Ascending aorta (tissue), 2 donors: Measurements from ENCODE around the gene KRTAP4-2. TPM values are rescaled to one million over a fixed set of nuclear protein-coding genes. Genes with fewer than 3 reads are reported as not detected.
"Not testable (repeated sequence)": the region's sequence is repeated elsewhere in the genome, so short reads cannot be mapped to it uniquely, and the experiment has no call there.

Experiments
- DNase-seq, 2 donors: peaks; one replicate each; pipeline ENCODE4 v3.0.0-alpha.2; 2019; ENCODE audit warnings: low spot score in 2 of 2
- H3K27ac ChIP-seq, 2 donors: fragments of 200-600 bp; sonication (generic); one replicate each; pipeline ENCODE4 v1.5.1; 2016 to 2017; ENCODE audit warnings: mild to moderate bottlenecking in 1 of 2
- H3K27me3 ChIP-seq: fragments of 200-600 bp; sonication (generic); one replicate; pipeline ENCODE4 v1.5.1; 2017
- H3K36me3 ChIP-seq, 2 donors: fragments of 200-600 bp; sonication (generic); one replicate each; pipeline ENCODE4 v1.5.1; 2016
- H3K4me1 ChIP-seq, 2 donors: fragments of 200-600 bp; sonication (generic); one replicate each; pipeline ENCODE4 v1.5.1; 2016 to 2017; ENCODE audit warnings: mild to moderate bottlenecking in 1 of 2
- H3K4me3 ChIP-seq, 2 donors: fragments of 200-600 bp; sonication (generic); one replicate each; pipeline ENCODE4 v1.5.1; 2016 to 2017; ENCODE audit warnings: mild to moderate bottlenecking in 1 of 2
- H3K9me3 ChIP-seq, 2 donors: fragments of 200-600 bp; sonication (generic); one replicate each; pipeline ENCODE4 v1.5.1; 2016
- intact Hi-C: fragments of 100-400 bp; cut with DNase I; formaldehyde crosslinking; loops from one replicate; pipeline ENCODE4 v1.15.1; 2023
- total RNA-seq: library from RNA; depleted of rRNA; stranded (reverse); fragments of >200 nt; gene quantifications from one replicate; pipeline ENCODE4 v1.1.0, GENCODE V29; 2016
- TF ChIP-seq, protein P1 (sequence below), 3 experiments: fragments of 200-600 bp in 2 of 3; fragments of 450-650 bp in 1 of 3; sonication (generic) in 2 of 3; IDR thresholded peaks; one replicate each; pipeline ENCODE4 v1.5.1; 2016 to 2019; ENCODE audit warnings: antibody characterized with exemption in 3 of 3, mild to moderate bottlenecking in 1 of 3, moderate library complexity in 1 of 3

KRTAP4-2 gene
- total RNA-seq, 1 donor from 2014 or later = not detected

DNA sequence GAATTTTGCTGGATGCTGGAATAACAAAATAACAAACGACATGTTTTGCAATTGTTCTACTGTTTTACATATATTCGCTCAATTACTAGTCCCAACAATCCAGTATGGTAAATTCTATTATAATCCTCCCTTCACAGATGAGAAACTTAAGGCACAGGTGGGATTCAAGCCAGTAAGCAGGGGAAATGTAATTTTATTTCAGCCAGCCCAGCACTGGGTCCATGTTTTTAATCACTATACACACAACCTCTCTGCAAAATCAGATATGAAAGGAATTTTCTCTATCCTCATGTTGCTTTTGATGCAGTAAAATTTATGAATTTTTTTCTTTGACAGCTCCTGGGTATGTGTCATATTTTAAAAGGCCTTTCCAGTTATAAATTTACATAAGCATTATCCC is 32.8 kb downstream of the KRTAP4-2 start:
- Histone ChIP-seq H3K27ac (no peak overlapping the region), H3K36me3 (no peaks in the 10 kb centered on the region), H3K4me1 (no peaks in the 10 kb centered on the region), H3K9me3 (peaks cover 0 to 3% of the 10 kb centered on the region in 2 donors), H3K27me3 (no peaks in the 10 kb centered on the region), H3K4me3 (no peak overlapping the region)
- intact Hi-C loops = no loop called here
- TF ChIP-seq, protein P1, sequence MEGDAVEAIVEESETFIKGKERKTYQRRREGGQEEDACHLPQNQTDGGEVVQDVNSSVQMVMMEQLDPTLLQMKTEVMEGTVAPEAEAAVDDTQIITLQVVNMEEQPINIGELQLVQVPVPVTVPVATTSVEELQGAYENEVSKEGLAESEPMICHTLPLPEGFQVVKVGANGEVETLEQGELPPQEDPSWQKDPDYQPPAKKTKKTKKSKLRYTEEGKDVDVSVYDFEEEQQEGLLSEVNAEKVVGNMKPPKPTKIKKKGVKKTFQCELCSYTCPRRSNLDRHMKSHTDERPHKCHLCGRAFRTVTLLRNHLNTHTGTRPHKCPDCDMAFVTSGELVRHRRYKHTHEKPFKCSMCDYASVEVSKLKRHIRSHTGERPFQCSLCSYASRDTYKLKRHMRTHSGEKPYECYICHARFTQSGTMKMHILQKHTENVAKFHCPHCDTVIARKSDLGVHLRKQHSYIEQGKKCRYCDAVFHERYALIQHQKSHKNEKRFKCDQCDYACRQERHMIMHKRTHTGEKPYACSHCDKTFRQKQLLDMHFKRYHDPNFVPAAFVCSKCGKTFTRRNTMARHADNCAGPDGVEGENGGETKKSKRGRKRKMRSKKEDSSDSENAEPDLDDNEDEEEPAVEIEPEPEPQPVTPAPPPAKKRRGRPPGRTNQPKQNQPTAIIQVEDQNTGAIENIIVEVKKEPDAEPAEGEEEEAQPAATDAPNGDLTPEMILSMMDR (IDR thresholded peaks at IDR 0.05) = no peak
- DNase-seq = no peak

DNA sequence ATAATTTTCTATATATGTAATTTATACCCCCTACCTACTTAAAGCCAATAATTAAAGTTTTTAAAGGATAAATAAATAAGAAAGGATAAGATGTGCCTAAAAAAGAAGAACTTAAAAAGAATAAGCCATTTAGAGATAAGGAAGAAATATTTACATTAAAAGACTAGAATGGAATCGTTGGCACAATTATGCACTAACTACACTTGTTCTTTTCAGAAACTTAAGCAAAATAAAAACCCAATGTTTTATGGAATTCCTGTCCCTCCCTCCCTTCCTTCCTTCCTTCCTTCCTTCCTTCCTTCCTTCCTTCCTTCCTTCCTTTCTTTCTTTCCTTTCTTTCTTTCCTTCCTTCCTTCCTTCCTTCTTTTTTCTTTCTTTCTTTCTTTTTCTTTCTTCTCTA is 33.2 kb downstream of the KRTAP4-2 start:
- TF ChIP-seq, protein P1 (IDR thresholded peaks at IDR 0.05) = no peak
- intact Hi-C loops = no loop called here
- Histone ChIP-seq H3K36me3 (no peaks in the 10 kb centered on the region), H3K9me3 (peaks cover 0 to 3% of the 10 kb centered on the region in 2 donors), H3K27ac (no peak overlapping the region), H3K4me1 (no peaks in the 10 kb centered on the region), H3K4me3 (no peak overlapping the region), H3K27me3 (no peaks in the 10 kb centered on the region)
- DNase-seq = no peak

DNA sequence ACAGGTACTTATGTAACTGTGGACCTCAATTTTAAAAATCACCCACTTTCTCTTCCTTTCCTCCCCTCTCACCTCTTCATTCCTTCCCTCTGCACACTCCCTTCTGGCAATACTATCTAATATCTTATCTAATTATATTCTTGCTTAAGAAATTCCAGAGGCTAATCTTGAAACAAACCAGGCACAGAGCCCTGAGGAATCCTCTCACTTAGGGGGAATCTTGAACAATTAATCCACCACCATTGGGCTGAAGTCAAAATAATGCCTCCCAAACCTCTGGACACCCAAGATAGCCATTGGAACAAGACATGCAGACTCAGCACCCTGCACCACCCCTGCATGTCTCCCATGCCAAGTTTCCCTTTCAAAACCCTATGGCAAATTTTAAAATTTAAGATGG is 36.7 kb downstream of the KRTAP4-2 start:
- no peak overlapping the region for H3K4me3 ChIP-seq

DNA sequence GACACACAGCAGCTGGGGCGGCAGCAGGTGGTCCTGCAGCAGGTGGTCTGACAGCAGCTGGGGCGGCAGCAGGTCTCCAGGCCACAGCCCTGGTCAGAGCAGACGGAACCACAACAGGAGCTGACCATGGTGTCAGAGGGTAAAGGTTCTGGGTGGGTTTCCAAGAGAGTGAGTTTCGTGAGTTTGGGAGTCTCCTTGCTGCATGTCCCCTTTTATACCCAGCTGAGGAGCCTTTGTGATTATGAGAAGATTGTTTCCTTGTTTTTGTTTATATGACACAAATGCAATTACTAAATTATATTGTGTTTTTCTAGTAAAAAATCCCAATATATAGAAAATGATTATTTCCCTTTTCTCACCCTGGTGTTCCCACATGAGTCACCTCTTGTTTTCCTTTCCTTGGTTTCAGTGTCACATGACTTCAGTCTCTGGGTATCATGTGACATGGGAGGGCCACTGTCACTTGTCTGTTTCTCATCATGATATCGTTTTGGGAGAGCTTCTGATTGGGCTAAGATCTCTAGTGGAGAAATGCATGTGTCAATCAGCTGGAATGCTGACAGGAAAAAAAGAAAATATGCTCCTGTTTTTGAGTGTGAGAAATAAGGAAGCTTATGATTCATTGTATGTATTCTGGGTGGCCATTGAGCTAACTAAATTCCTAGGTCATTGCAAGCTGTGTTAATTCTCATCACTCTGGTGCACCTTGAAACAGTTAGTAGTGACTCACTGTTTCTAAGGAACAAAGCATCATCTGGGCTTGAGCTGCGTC is 37.5 kb downstream of the KRTAP4-2 start, which contains the start of gene KRTAP4-6:
TSS of gene KRTAP4-6 (minus strand) at position 185 of the 772 bp plus-strand sequence. CDS start at position 128, 57 bp downstream.
- Histone ChIP-seq H3K36me3 (no peaks in the 10 kb centered on the region), H3K4me1 (no peaks in the 10 kb centered on the region), H3K27ac (no peak within 1 kb of the TSS), H3K27me3 (no peaks in the 10 kb centered on the region), H3K4me3 (no peak within 1 kb of the TSS), H3K9me3 (peaks cover 3% of the 10 kb centered on the region in 2 donors)
- no peak for DNase-seq
- intact Hi-C loops = no loop called here
- TF ChIP-seq, protein P1 (IDR thresholded peaks at IDR 0.05) = no peak

More for the DNA sequence above, 36.7 kb downstream of the KRTAP4-2 start:
- no peaks in the 10 kb centered on the region for H3K4me1 ChIP-seq
- TF ChIP-seq, protein P1 (IDR thresholded peaks at IDR 0.05) = no peak
- no peaks in the 10 kb centered on the region for H3K36me3 ChIP-seq
- intact Hi-C loops = no loop called here
- no peak for DNase-seq
- H3K9me3 ChIP-seq = peaks cover 3% of the 10 kb centered on the region in 2 donors
- no peak overlapping the region for H3K27ac ChIP-seq
- no peaks in the 10 kb centered on the region for H3K27me3 ChIP-seq

DNA sequence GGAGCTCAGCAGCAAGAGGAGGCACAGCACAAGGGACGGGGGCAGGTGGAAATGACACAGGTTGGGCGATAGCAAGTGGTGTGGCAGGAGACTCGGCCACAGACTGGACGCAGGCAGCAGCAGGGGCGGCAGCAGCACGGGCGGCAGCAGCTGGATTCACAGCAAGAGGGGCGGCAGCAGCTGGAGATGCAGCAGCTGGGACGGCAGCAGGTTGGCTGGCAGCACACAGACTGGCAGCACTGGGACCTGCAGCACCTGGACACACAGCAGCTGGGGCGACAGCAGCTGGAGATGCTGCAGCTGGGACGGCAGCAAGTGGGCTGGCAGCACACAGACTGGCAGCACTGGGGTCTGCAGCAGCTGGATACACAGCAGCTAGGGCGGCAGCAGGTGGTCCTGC is 38.2 kb downstream of the KRTAP4-2 start:
- H3K4me1 ChIP-seq, H3K4me3 ChIP-seq, H3K36me3 ChIP-seq, DNase-seq, H3K27me3 ChIP-seq, intact Hi-C loops, H3K9me3 ChIP-seq, H3K27ac ChIP-seq: not testable (repeated sequence)

DNA sequence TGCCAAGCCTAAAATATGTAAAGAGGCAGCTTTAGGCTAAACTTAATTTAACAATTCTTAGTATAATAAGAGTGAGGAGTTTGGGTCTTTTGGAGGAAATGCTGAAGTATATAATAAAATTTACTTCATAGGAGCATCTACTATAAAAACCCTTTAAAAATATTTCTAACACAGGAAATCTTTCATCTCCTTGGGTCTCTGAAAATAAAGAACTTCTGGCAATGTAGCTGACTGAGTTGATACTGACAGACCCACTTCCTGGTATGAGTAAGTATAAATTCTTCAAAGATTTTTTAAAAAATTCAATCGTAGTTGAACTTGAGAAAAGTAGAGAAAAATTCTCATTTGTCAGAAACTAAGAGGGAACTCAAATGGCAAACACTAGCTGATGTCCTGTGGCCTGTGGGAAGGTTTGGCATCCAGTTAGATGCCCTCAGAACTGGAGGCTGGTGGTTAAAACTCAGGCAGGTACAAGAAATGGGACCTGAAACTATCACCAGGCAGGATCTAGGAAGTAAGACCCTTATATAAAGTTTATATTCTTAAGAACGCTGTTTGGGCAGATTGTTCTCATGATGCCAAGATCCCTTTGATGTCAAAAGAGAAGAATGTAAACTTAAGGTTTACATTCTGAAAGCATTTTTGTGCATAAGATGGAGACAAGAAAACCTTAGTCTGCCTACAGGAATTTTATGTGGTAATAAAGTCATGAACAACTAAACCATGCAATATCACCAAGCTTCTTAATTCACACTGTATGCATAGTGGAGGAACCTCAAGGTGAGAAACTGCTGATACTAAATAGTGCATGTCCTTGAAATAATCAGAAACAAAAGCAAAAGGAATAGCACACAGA is 43.9 kb downstream of the KRTAP4-2 start:
- H3K36me3 ChIP-seq = no peaks in the 10 kb centered on the region
- peaks cover 0 to 10% of the 10 kb centered on the region in 2 donors for H3K9me3 ChIP-seq
- no peak for DNase-seq
- H3K27me3 ChIP-seq = no peaks in the 10 kb centered on the region
- intact Hi-C loops = no loop called here
- no peak overlapping the region for H3K4me3 ChIP-seq
- no peak overlapping the region for H3K27ac ChIP-seq
- TF ChIP-seq, protein P1 (IDR thresholded peaks at IDR 0.05) = no peak
- H3K4me1 ChIP-seq = no peaks in the 10 kb centered on the region
